ENCODE measurements around the gene TSPAN9.

DNA sequence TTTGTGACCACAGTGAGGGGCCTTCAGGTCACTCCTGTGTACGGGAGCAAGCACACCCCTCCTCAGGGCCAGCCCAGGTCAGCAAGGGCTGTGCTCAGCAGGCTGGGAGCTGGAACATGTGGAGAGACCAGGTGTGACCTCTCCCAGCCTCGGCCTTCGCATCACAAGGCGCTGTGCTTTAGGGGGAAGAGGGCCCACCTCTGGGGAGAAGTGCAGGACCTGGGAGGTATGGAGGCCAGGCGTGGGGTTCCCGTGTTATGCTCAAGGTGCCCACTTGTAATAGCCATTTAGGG is 219.2 kb downstream of the TSPAN9 start:
- TF ChIP-seq, protein P1, sequence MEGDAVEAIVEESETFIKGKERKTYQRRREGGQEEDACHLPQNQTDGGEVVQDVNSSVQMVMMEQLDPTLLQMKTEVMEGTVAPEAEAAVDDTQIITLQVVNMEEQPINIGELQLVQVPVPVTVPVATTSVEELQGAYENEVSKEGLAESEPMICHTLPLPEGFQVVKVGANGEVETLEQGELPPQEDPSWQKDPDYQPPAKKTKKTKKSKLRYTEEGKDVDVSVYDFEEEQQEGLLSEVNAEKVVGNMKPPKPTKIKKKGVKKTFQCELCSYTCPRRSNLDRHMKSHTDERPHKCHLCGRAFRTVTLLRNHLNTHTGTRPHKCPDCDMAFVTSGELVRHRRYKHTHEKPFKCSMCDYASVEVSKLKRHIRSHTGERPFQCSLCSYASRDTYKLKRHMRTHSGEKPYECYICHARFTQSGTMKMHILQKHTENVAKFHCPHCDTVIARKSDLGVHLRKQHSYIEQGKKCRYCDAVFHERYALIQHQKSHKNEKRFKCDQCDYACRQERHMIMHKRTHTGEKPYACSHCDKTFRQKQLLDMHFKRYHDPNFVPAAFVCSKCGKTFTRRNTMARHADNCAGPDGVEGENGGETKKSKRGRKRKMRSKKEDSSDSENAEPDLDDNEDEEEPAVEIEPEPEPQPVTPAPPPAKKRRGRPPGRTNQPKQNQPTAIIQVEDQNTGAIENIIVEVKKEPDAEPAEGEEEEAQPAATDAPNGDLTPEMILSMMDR (IDR thresholded peaks at IDR 0.05) = no peak
- no peak for TF ChIP-seq POLR2A (IDR thresholded peaks at IDR 0.05; ENCODE audit: low read depth)
- TF ChIP-seq POLR2AphosphoS5 (IDR thresholded peaks at IDR 0.05) = no peak
